Calu3 (cell line): ENCODE data around the gene PPP4R4. TPM values are rescaled to one million over a fixed set of nuclear protein-coding genes. Genes with fewer than 3 reads are reported as not detected.
A peak's percentile ranks its signal among the peaks of the same experiment; 100 is the strongest.

Experiments used
- BruUV-seq: library from RNA; stranded (reverse); fragments of 400-500 nt; replicated peaks from 2 replicates; lab custom pipeline; 2021; lab: Mats Ljungman, UMichigan
- CTCF ChIA-PET: fragments of 300-600 bp; sonication (Branson Sonifier 250); formaldehyde crosslinking; loops from one replicate; lab custom pipeline; 2022; ENCODE audit warnings: antibody characterized with exemption; lab: Charles Lee
- DNase-seq: peaks from one replicate; pipeline ENCODE4 v3.0.0; 2022
- H3K27ac Mint-ChIP-seq: one replicate; pipeline ENCODE4 v1.8.0; 2022; ENCODE audit warnings: mixed read lengths; ENCODE audit not compliant: unreplicated experiment
- H3K27me3 Mint-ChIP-seq: one replicate; pipeline ENCODE4 v1.8.0; 2022; ENCODE audit warnings: mixed read lengths; ENCODE audit not compliant: unreplicated experiment
- H3K36me3 Mint-ChIP-seq: one replicate; pipeline ENCODE4 v1.8.0; 2022; ENCODE audit warnings: mild to moderate bottlenecking, moderate library complexity, mixed read lengths; ENCODE audit not compliant: insufficient read depth, unreplicated experiment
- H3K4me1 Mint-ChIP-seq: one replicate; pipeline ENCODE4 v1.8.0; 2022; ENCODE audit warnings: mild to moderate bottlenecking, low read depth, mixed read lengths; ENCODE audit not compliant: unreplicated experiment
- H3K4me3 Mint-ChIP-seq: one replicate; pipeline ENCODE4 v1.8.0; 2022; ENCODE audit warnings: mild to moderate bottlenecking, low read depth, moderate library complexity, mixed read lengths; ENCODE audit not compliant: unreplicated experiment
- H3K9me3 Mint-ChIP-seq: one replicate; pipeline ENCODE4 v1.8.0; 2022; ENCODE audit warnings: low read depth, mixed read lengths; ENCODE audit not compliant: unreplicated experiment
- intact Hi-C: fragments of 100-400 bp; cut with micrococcal nuclease; formaldehyde crosslinking; loops from one replicate; pipeline ENCODE4 v1.10.0; 2022; ENCODE audit not compliant: unreplicated experiment
- total RNA-seq: library from RNA; stranded (reverse); gene quantifications from 2 replicates; pipeline ENCODE4 v1.2.3, GENCODE V29; 2022
- TF ChIP-seq, protein P1 (sequence below): fragments of 200-600 bp; IDR thresholded peaks from one replicate; pipeline ENCODE4 v1.8.0; 2022; ENCODE audit warnings: antibody characterized with exemption; ENCODE audit not compliant: unreplicated experiment

PPP4R4 gene
- total RNA-seq, 1 experiment from 2014 or later = 0.78 TPM

DNA sequence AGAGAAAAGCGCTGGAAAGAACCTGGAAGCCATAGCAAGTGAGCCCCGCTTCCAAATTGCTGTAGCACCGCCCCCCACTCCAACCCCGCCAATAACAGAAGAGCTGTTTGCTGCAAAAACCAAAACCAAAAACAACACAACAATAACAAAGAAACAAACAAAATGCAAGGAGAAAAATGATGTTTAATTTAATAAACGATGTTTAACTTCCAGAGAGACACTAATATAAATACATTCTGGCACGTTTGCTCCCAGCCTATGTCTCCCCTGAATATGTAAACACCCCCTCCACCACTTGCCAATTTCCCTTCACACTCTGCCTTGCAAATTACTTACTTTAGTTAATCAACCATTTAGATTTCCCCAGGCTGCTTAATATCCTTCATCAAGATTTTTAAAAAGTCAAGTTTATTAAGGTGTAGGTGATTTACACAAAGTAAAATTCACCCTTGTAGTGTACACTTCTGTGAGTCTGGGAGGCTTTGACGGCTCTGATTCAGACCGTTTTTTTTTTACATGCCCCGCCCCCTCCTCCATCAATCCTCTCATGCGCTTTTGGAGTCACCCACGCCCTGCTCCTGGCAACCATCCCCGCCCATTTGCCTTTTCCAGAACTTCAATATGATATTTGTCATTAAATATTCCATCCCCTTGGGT, 44.2 kb upstream of the PPP4R4 start:
- TF ChIP-seq, protein P1, sequence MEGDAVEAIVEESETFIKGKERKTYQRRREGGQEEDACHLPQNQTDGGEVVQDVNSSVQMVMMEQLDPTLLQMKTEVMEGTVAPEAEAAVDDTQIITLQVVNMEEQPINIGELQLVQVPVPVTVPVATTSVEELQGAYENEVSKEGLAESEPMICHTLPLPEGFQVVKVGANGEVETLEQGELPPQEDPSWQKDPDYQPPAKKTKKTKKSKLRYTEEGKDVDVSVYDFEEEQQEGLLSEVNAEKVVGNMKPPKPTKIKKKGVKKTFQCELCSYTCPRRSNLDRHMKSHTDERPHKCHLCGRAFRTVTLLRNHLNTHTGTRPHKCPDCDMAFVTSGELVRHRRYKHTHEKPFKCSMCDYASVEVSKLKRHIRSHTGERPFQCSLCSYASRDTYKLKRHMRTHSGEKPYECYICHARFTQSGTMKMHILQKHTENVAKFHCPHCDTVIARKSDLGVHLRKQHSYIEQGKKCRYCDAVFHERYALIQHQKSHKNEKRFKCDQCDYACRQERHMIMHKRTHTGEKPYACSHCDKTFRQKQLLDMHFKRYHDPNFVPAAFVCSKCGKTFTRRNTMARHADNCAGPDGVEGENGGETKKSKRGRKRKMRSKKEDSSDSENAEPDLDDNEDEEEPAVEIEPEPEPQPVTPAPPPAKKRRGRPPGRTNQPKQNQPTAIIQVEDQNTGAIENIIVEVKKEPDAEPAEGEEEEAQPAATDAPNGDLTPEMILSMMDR = peak; percentile 2
- DNase-seq = peak; percentile 41
- H3K27me3 Mint-ChIP-seq = no peaks in the 10 kb centered on the region
- intact Hi-C loops = loop anchor here (5.0 kb wide), 1 partner anchor 267 kb away; no protein-coding TSS in a partner anchor
- H3K27ac Mint-ChIP-seq = peak overlapping the region; percentile 37
- BruUV-seq = no TSS peak
- peak overlapping the region; percentile 86 for H3K4me3 Mint-ChIP-seq
- H3K9me3 Mint-ChIP-seq = no peaks in the 10 kb centered on the region
- H3K36me3 Mint-ChIP-seq = peaks cover 17% of the 10 kb centered on the region
- CTCF ChIA-PET = interaction anchor here (0.6 to 0.7 kb wide), 5 partner anchors 101 to 691 kb away, joined by 3 to 6 read pairs (median 3); no protein-coding TSS in a partner anchor
- H3K4me1 Mint-ChIP-seq = peaks cover 14% of the 10 kb centered on the region

DNA sequence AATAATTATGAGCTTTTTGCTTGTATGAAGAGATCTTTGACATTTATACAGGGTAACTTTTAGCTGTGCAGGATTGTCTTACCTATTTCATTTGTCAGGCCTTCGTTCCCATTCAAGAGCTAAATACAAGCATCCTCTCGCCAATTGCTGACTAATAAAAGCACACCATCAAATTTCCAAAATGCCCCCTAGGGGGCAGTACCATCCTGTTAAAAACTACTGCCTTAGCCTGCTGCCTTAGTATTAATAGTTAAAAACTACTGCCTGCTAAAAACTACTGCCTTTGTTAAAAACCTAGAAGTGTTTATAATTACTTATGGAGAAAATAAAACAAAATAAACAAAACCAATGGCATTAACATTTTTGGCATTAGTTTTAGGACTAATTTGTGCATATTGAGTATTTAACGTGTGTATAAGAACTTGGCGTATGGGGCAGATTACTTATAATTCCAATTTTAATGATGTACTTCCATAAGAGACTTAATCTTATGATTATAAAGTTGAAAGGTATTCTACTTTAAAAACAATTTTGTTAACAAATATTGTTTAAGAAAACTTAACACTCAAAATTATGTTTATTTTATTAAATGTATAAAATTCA, 41.7 kb upstream of the PPP4R4 start:
- Mint-ChIP-seq H3K4me3 (no peak overlapping the region), H3K27ac (no peak overlapping the region), H3K27me3 (no peaks in the 10 kb centered on the region), H3K36me3 (peaks cover 17% of the 10 kb centered on the region), H3K9me3 (no peaks in the 10 kb centered on the region), H3K4me1 (peaks cover 14% of the 10 kb centered on the region)
- DNase-seq = peak; percentile 74
- intact Hi-C loops = loop anchor here (2.0 to 5.0 kb wide), 2 partner anchors 265 to 280 kb away; no protein-coding TSS in a partner anchor
- no TSS peak for BruUV-seq
- TF ChIP-seq, protein P1 = peak; percentile 63
- CTCF ChIA-PET = interaction anchor here (0.8 to 1.6 kb wide), 7 partner anchors 66 to 354 kb away, joined by 3 to 6 read pairs (median 3); no protein-coding TSS in a partner anchor

DNA sequence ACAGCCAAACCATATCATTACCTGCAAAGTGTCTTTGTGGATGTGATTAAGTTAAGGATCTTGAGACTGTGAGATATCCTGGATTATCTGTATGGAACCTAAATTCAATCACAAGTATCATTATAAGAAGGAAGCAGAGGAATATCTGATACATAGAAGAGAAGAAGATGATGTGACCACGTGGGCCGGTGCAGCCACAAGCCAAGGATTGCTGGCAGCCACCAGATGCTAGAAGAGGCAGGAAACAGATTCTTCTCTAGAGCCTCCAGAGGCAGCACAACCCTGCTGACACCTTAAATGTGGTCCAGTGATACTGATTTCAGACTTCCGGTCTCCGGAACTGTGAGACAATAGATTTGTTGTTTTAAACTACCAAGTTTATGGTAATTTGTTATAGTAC, 38.6 kb upstream of the PPP4R4 start:
- Mint-ChIP-seq H3K36me3 (peaks cover under 1% of the 10 kb centered on the region), H3K4me3 (no peak overlapping the region), H3K27ac (no peak overlapping the region), H3K4me1 (peaks cover 2% of the 10 kb centered on the region), H3K9me3 (no peaks in the 10 kb centered on the region), H3K27me3 (peaks cover 14% of the 10 kb centered on the region)
- intact Hi-C loops = loop anchor here (5.0 kb wide), 1 partner anchor 198 kb away; no protein-coding TSS in a partner anchor
- no peak for DNase-seq
- CTCF ChIA-PET = no interaction called here
- no TSS peak for BruUV-seq
- TF ChIP-seq, protein P1 = no peak

DNA sequence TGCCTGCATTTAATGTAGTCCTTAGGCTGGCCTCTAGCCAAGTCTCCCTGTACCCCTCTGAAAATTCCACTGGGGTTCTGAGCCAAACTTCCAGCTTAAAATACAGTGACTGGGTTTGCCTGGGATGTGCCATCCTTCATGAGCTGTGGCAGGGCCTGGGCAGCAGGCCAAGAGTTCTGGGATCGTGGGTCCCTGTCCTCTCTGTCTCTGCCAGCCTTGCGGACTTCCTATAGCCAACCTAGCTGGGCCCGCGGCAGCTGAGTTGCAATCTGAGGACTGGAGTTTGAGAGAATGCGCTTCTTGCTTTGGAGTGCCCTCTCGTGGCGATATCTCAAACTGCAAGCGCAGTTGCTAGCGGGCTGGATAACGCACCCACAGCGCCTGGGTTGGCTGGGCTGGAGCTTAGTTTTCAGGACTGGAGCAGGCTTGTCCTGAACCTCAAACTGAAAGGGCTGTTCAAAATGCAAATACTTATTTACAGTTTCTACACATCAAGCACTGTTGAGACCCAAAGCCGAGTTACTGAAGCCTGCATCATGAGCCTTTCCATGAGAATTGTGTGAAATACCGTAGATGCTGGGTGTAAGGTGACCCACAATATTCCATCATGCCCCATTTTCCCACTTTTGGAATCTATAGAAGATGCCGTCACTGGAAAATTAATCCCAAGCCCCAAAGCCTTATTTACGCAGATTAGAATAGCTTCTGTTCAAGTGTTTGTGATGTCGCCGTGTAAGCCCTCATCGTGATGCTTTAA, 37.4 kb upstream of the PPP4R4 start:
- peaks cover 14% of the 10 kb centered on the region for H3K27me3 Mint-ChIP-seq
- CTCF ChIA-PET = interaction anchor here (0.7 to 2.3 kb wide), 14 partner anchors 37 to 482 kb away, joined by 3 to 18 read pairs (median 4); partner anchors contain the start of genes DDX24, IFI27L1 and PPP4R4
- H3K4me1 Mint-ChIP-seq = no peaks in the 10 kb centered on the region
- H3K27ac Mint-ChIP-seq = no peak overlapping the region
- BruUV-seq = no TSS peak
- TF ChIP-seq, protein P1 = peak; percentile 85
- no peaks in the 10 kb centered on the region for H3K36me3 Mint-ChIP-seq
- H3K9me3 Mint-ChIP-seq = no peaks in the 10 kb centered on the region
- intact Hi-C loops = loop anchor here (1.0 to 5.0 kb wide), 3 partner anchors 44 to 199 kb away; no protein-coding TSS in a partner anchor
- H3K4me3 Mint-ChIP-seq = no peak overlapping the region
- DNase-seq = peak; percentile 86
